Measurements from ENCODE around the gene STN1.

Gene STN1

GRCh38 chr10:103840740-103841070 lies 77.3 kb downstream of the STN1 start:
- Histone ChIP-seq H3K4me1 (ENCODE audit: control insufficient read depth in 1 of 2, insufficient read depth in 2 of 2, low read length in 2 of 2) (peaks cover 34 to 44% of the 10 kb centered on the region in 2 donors), H3K9me3 (ENCODE audit: control insufficient read depth in 1 of 2, low read length in 2 of 2) (no peaks in the 10 kb centered on the region), H3K4me3 (ENCODE audit: low read depth in 1 of 2, low read length in 2 of 2) (no peak overlapping the region), H3K27ac (ENCODE audit: low read depth, low read length) (no peak overlapping the region), H3K27me3 (ENCODE audit: control insufficient read depth in 1 of 2, insufficient read depth in 2 of 2, low read length in 2 of 2) (no peaks in the 10 kb centered on the region), H3K36me3 (ENCODE audit: control insufficient read depth in 1 of 2, insufficient read depth in 2 of 2, low read length in 2 of 2) (no peaks in the 10 kb centered on the region), H3K9ac (ENCODE audit: low read depth in 1 of 2, low read length in 2 of 2) (no peak overlapping the region)

- no peaks in the 10 kb centered on the region for H3K36me3 ChIP-seq (ENCODE audit: control insufficient read depth in 1 of 2, insufficient read depth in 2 of 2, low read length in 2 of 2)
- H3K9ac ChIP-seq (ENCODE audit: low read depth in 1 of 2, low read length in 2 of 2) = no peak overlapping the region
- H3K4me3 ChIP-seq (ENCODE audit: low read depth in 1 of 2, low read length in 2 of 2) = no peak overlapping the region
- peaks cover 39 to 48% of the 10 kb centered on the region in 2 donors for H3K4me1 ChIP-seq (ENCODE audit: control insufficient read depth in 1 of 2, insufficient read depth in 2 of 2, low read length in 2 of 2)
- no peaks in the 10 kb centered on the region for H3K9me3 ChIP-seq (ENCODE audit: control insufficient read depth in 1 of 2, low read length in 2 of 2)
- H3K27ac ChIP-seq (ENCODE audit: low read depth, low read length) = no peak overlapping the region
- H3K27me3 ChIP-seq (ENCODE audit: control insufficient read depth in 1 of 2, insufficient read depth in 2 of 2, low read length in 2 of 2) = no peaks in the 10 kb centered on the region
Observed at GRCh38 chr10:103839872-103840739, 77.9 kb downstream of the STN1 start.

GRCh38 chr10:103839519-103839871 lies 78.5 kb downstream of the STN1 start:
- Histone ChIP-seq H3K4me3 (ENCODE audit: low read depth in 1 of 2, low read length in 2 of 2) (no peak overlapping the region), H3K4me1 (ENCODE audit: control insufficient read depth in 1 of 2, insufficient read depth in 2 of 2, low read length in 2 of 2) (peaks cover 42 to 52% of the 10 kb centered on the region in 2 donors), H3K36me3 (ENCODE audit: control insufficient read depth in 1 of 2, insufficient read depth in 2 of 2, low read length in 2 of 2) (no peaks in the 10 kb centered on the region), H3K27me3 (ENCODE audit: control insufficient read depth in 1 of 2, insufficient read depth in 2 of 2, low read length in 2 of 2) (no peaks in the 10 kb centered on the region), H3K9me3 (ENCODE audit: control insufficient read depth in 1 of 2, low read length in 2 of 2) (no peaks in the 10 kb centered on the region), H3K9ac (ENCODE audit: low read depth in 1 of 2, low read length in 2 of 2) (no peak overlapping the region), H3K27ac (ENCODE audit: low read depth, low read length) (no peak overlapping the region)

GRCh38 chr10:103838862-103839518 lies 79.0 kb downstream of the STN1 start:
- Histone ChIP-seq H3K36me3 (ENCODE audit: control insufficient read depth in 1 of 2, insufficient read depth in 2 of 2, low read length in 2 of 2) (no peaks in the 10 kb centered on the region), H3K27me3 (ENCODE audit: control insufficient read depth in 1 of 2, insufficient read depth in 2 of 2, low read length in 2 of 2) (no peaks in the 10 kb centered on the region), H3K9me3 (ENCODE audit: control insufficient read depth in 1 of 2, low read length in 2 of 2) (no peaks in the 10 kb centered on the region), H3K4me3 (ENCODE audit: low read depth in 1 of 2, low read length in 2 of 2) (no peak overlapping the region), H3K9ac (ENCODE audit: low read depth in 1 of 2, low read length in 2 of 2) (no peak overlapping the region), H3K27ac (ENCODE audit: low read depth, low read length) (no peak overlapping the region), H3K4me1 (ENCODE audit: control insufficient read depth in 1 of 2, insufficient read depth in 2 of 2, low read length in 2 of 2) (peaks cover 44 to 53% of the 10 kb centered on the region in 2 donors)

GRCh38 chr10:103838070-103838395 lies 80.0 kb downstream of the STN1 start:
- Histone ChIP-seq H3K27me3 (ENCODE audit: control insufficient read depth in 1 of 2, insufficient read depth in 2 of 2, low read length in 2 of 2) (no peaks in the 10 kb centered on the region), H3K27ac (ENCODE audit: low read depth, low read length) (no peak overlapping the region), H3K36me3 (ENCODE audit: control insufficient read depth in 1 of 2, insufficient read depth in 2 of 2, low read length in 2 of 2) (no peaks in the 10 kb centered on the region), H3K4me3 (ENCODE audit: low read depth in 1 of 2, low read length in 2 of 2) (no peak overlapping the region), H3K9me3 (ENCODE audit: control insufficient read depth in 1 of 2, low read length in 2 of 2) (no peaks in the 10 kb centered on the region), H3K4me1 (ENCODE audit: control insufficient read depth in 1 of 2, insufficient read depth in 2 of 2, low read length in 2 of 2) (peaks cover 47 to 55% of the 10 kb centered on the region in 2 donors), H3K9ac (ENCODE audit: low read depth in 1 of 2, low read length in 2 of 2) (no peak overlapping the region)

- Histone ChIP-seq H3K27me3 (ENCODE audit: control insufficient read depth in 1 of 2, insufficient read depth in 2 of 2, low read length in 2 of 2) (no peaks in the 10 kb centered on the region), H3K4me3 (ENCODE audit: low read depth in 1 of 2, low read length in 2 of 2) (no peak overlapping the region), H3K4me1 (ENCODE audit: control insufficient read depth in 1 of 2, insufficient read depth in 2 of 2, low read length in 2 of 2) (peaks cover 47 to 55% of the 10 kb centered on the region in 2 donors), H3K9me3 (ENCODE audit: control insufficient read depth in 1 of 2, low read length in 2 of 2) (peaks cover 0 to 5% of the 10 kb centered on the region in 2 donors), H3K36me3 (ENCODE audit: control insufficient read depth in 1 of 2, insufficient read depth in 2 of 2, low read length in 2 of 2) (no peaks in the 10 kb centered on the region), H3K9ac (ENCODE audit: low read depth in 1 of 2, low read length in 2 of 2) (no peak overlapping the region), H3K27ac (ENCODE audit: low read depth, low read length) (no peak overlapping the region)
Observed at GRCh38 chr10:103837370-103838069, 80.5 kb downstream of the STN1 start.

- peaks cover 50 to 55% of the 10 kb centered on the region in 2 donors for H3K4me1 ChIP-seq (ENCODE audit: control insufficient read depth in 1 of 2, insufficient read depth in 2 of 2, low read length in 2 of 2)
- no peak overlapping the region for H3K27ac ChIP-seq (ENCODE audit: low read depth, low read length)
- H3K9me3 ChIP-seq (ENCODE audit: control insufficient read depth in 1 of 2, low read length in 2 of 2) = peaks cover 0 to 5% of the 10 kb centered on the region in 2 donors
- H3K27me3 ChIP-seq (ENCODE audit: control insufficient read depth in 1 of 2, insufficient read depth in 2 of 2, low read length in 2 of 2) = no peaks in the 10 kb centered on the region
- no peak overlapping the region for H3K9ac ChIP-seq (ENCODE audit: low read depth in 1 of 2, low read length in 2 of 2)
- no peak overlapping the region for H3K4me3 ChIP-seq (ENCODE audit: low read depth in 1 of 2, low read length in 2 of 2)
- H3K36me3 ChIP-seq (ENCODE audit: control insufficient read depth in 1 of 2, insufficient read depth in 2 of 2, low read length in 2 of 2) = no peaks in the 10 kb centered on the region
Observed at GRCh38 chr10:103836861-103837260, 81.1 kb downstream of the STN1 start.

- Histone ChIP-seq H3K36me3 (ENCODE audit: control insufficient read depth in 1 of 2, insufficient read depth in 2 of 2, low read length in 2 of 2) (no peaks in the 10 kb centered on the region), H3K9ac (ENCODE audit: low read depth in 1 of 2, low read length in 2 of 2) (no peak overlapping the region), H3K4me3 (ENCODE audit: low read depth in 1 of 2, low read length in 2 of 2) (no peak overlapping the region), H3K27me3 (ENCODE audit: control insufficient read depth in 1 of 2, insufficient read depth in 2 of 2, low read length in 2 of 2) (no peaks in the 10 kb centered on the region), H3K27ac (ENCODE audit: low read depth, low read length) (no peak overlapping the region), H3K9me3 (ENCODE audit: control insufficient read depth in 1 of 2, low read length in 2 of 2) (peaks cover 0 to 5% of the 10 kb centered on the region in 2 donors), H3K4me1 (ENCODE audit: control insufficient read depth in 1 of 2, insufficient read depth in 2 of 2, low read length in 2 of 2) (peaks cover 50 to 55% of the 10 kb centered on the region in 2 donors)
Observed at GRCh38 chr10:103836273-103836672, 81.7 kb downstream of the STN1 start.

GRCh38 chr10:103835096-103836050 lies 82.6 kb downstream of the STN1 start:
- no peak overlapping the region for H3K9ac ChIP-seq (ENCODE audit: low read depth in 1 of 2, low read length in 2 of 2)

More at GRCh38 chr10:103835096-103836050, 82.6 kb downstream of the STN1 start:
- Histone ChIP-seq H3K36me3 (ENCODE audit: control insufficient read depth in 1 of 2, insufficient read depth in 2 of 2, low read length in 2 of 2) (no peaks in the 10 kb centered on the region), H3K4me1 (ENCODE audit: control insufficient read depth in 1 of 2, insufficient read depth in 2 of 2, low read length in 2 of 2) (peaks cover 48 to 51% of the 10 kb centered on the region in 2 donors), H3K4me3 (ENCODE audit: low read depth in 1 of 2, low read length in 2 of 2) (no peak overlapping the region), H3K27ac (ENCODE audit: low read depth, low read length) (no peak overlapping the region), H3K9me3 (ENCODE audit: control insufficient read depth in 1 of 2, low read length in 2 of 2) (peaks cover 0 to 5% of the 10 kb centered on the region in 2 donors), H3K27me3 (ENCODE audit: control insufficient read depth in 1 of 2, insufficient read depth in 2 of 2, low read length in 2 of 2) (no peaks in the 10 kb centered on the region)
